Sigmoid colon (tissue), 7 donors: ENCODE measurements around the gene TGIF1. TPM values are rescaled to one million over a fixed set of nuclear protein-coding genes. Genes with fewer than 3 reads are reported as not detected.
"Not testable (repeated sequence)": the region's sequence is repeated elsewhere in the genome, so short reads cannot be mapped to it uniquely, and the experiment has no call there.

Experiments
- DNase-seq: peaks from one replicate; pipeline ENCODE4 v3.0.0-alpha.2; 2019
- H3K27ac ChIP-seq, 4 donors: fragments of 200-600 bp; sonication (generic); one replicate each; pipeline ENCODE4 v1.5.1; 2016 to 2019; ENCODE audit warnings: mild to moderate bottlenecking in 1 of 4
- H3K27me3 ChIP-seq, 3 donors: fragments of 200-600 bp; sonication (generic); one replicate each; pipeline ENCODE4 v1.5.1; 2019; ENCODE audit warnings: mild to moderate bottlenecking in 1 of 3
- H3K36me3 ChIP-seq, 4 donors: fragments of 200-600 bp; sonication (generic); one replicate each; pipeline ENCODE4 v1.5.1; 2016 to 2019
- H3K4me1 ChIP-seq, 4 donors: fragments of 200-600 bp; sonication (generic); one replicate each; pipeline ENCODE4 v1.5.1; 2017 to 2019
- H3K4me3 ChIP-seq, 4 donors: fragments of 200-600 bp; sonication (generic); one replicate each; pipeline ENCODE4 v1.5.1; 2017 to 2019; ENCODE audit warnings: mild to moderate bottlenecking in 2 of 4, moderate library complexity in 1 of 4
- H3K9me3 ChIP-seq, 4 donors: fragments of 200-600 bp in 3 of 4; sonication (generic) in 3 of 4; one replicate each; pipeline versions ENCODE4 v1.5.1 to v1.6.1; 2013 to 2019
- CTCF ChIP-seq, 4 experiments: fragments of 450-650 bp in 3 of 4; fragments of 200-600 bp in 1 of 4; IDR thresholded peaks; one replicate each; pipeline ENCODE4 v1.5.1; 2016 to 2019; ENCODE audit warnings: antibody characterized with exemption in 4 of 4, mild to moderate bottlenecking in 3 of 4, moderate library complexity in 2 of 4
- EP300 ChIP-seq, 4 donors: sonication (generic); formaldehyde crosslinking; IDR thresholded peaks; one replicate each; pipeline ENCODE4 v1.6.1; 2017; ENCODE audit warnings: antibody characterized with exemption in 4 of 4
- POLR2A ChIP-seq, 2 donors: fragments of 450-650 bp; IDR thresholded peaks; one replicate each; pipeline ENCODE4 v1.6.1; 2016; ENCODE audit warnings: antibody characterized with exemption in 2 of 2, mild to moderate bottlenecking in 2 of 2, moderate library complexity in 2 of 2
- POLR2AphosphoS5 ChIP-seq, 4 donors: sonication (generic); formaldehyde crosslinking; IDR thresholded peaks; one replicate each; pipeline ENCODE4 v1.6.1; 2017; ENCODE audit warnings: antibody characterized with exemption in 4 of 4
- WGBS, 2 donors: extraction: QIAGEN DNeasy Blood & Tissue Kit; methylation state at CpG; one replicate each; pipeline ENCODE4 v1.1.7; 2013; 5-methylcytosine and 5-hydroxymethylcytosine counted together
- intact Hi-C: fragments of 100-400 bp; cut with DNase I; formaldehyde crosslinking; loops from one replicate; pipeline ENCODE4 v1.15.1; 2023
- polyA plus RNA-seq, 3 donors: library from polyadenylated mRNA; stranded (reverse); fragments of 200-250 nt; gene quantifications; one replicate each; pipeline ENCODE4 v1.2.3, GENCODE V29; 2013
- total RNA-seq, 4 donors: library from RNA; depleted of rRNA; stranded (reverse); fragments of >200 nt; gene quantifications; one replicate each; pipeline ENCODE4 v1.1.0, GENCODE V29; 2016
- donor health status: healthy with polysubstance abuse.
- donor health status: Bipolar disorder and iron deficiency.
- donor health status: healthy.

The TGIF1 gene
- total and polyA plus RNA-seq, 7 donors = 32.1 to 80.6 (median 49.9) TPM

GRCh38 chr18:3405713-3406112 lies 44.3 kb upstream of the TGIF1 start:
- WGBS, 2 donors = 31 to 34% methylated on average over 3 of the region's 3 CpGs
- Histone ChIP-seq H3K9me3 (peaks cover 0 to 4% (median 0%) of the 10 kb centered on the region in 4 donors), H3K36me3 (no peaks in the 10 kb centered on the region), H3K27me3 (no peaks in the 10 kb centered on the region), H3K4me3 (no peak overlapping the region), H3K4me1 (no peaks in the 10 kb centered on the region), H3K27ac (no peak overlapping the region)
- TF ChIP-seq CTCF (IDR thresholded peaks at IDR 0.05) (no peak), POLR2A (IDR thresholded peaks at IDR 0.05) (no peak), EP300 (IDR thresholded peaks at IDR 0.05) (no peak), POLR2AphosphoS5 (IDR thresholded peaks at IDR 0.05) (no peak)
- no peak for DNase-seq
- intact Hi-C loops = no loop called here

GRCh38 chr18:3408107-3408506 lies 41.9 kb upstream of the TGIF1 start:
- intact Hi-C loops = no loop called here
- H3K27ac ChIP-seq = no peak overlapping the region
- TF ChIP-seq EP300 (IDR thresholded peaks at IDR 0.05) (no peak), POLR2AphosphoS5 (IDR thresholded peaks at IDR 0.05) (no peak), CTCF (IDR thresholded peaks at IDR 0.05) (no peak), POLR2A (IDR thresholded peaks at IDR 0.05) (no peak)
- peaks cover 0 to 3% (median 0%) of the 10 kb centered on the region in 4 donors for H3K9me3 ChIP-seq
- peaks cover 0 to 7% (median 0%) of the 10 kb centered on the region in 3 donors for H3K27me3 ChIP-seq
- no peak for DNase-seq
- no peak overlapping the region for H3K4me3 ChIP-seq
- 96 to 98% methylated on average over 3 of the region's 3 CpGs for whole genome bisulfite sequencing, 2 donors
- H3K36me3 ChIP-seq = no peaks in the 10 kb centered on the region
- no peaks in the 10 kb centered on the region for H3K4me1 ChIP-seq

- DNase-seq = no peak
- no peaks in the 10 kb centered on the region for H3K9me3 ChIP-seq
- no peak overlapping the region for H3K4me3 ChIP-seq
- no peak overlapping the region for H3K27ac ChIP-seq
- H3K4me1 ChIP-seq = no peaks in the 10 kb centered on the region
- intact Hi-C loops = no loop called here
- WGBS, 2 donors = 90 to 95% methylated on average over 7 of the region's 7 CpGs
- H3K36me3 ChIP-seq = no peaks in the 10 kb centered on the region
- peaks cover 0 to 7% (median 0%) of the 10 kb centered on the region in 3 donors for H3K27me3 ChIP-seq
- TF ChIP-seq POLR2AphosphoS5 (IDR thresholded peaks at IDR 0.05) = no peak
Observed at GRCh38 chr18:3409811-3410210, 40.2 kb upstream of the TGIF1 start.

- no peaks in the 10 kb centered on the region for H3K36me3 ChIP-seq
- no peak for DNase-seq
- H3K4me3 ChIP-seq = no peak overlapping the region
- 94 to 96% methylated on average over 3 of the region's 3 CpGs for WGBS, 2 donors
- H3K27ac ChIP-seq = no peak overlapping the region
- TF ChIP-seq EP300 (IDR thresholded peaks at IDR 0.05) (no peak), POLR2A (IDR thresholded peaks at IDR 0.05) (no peak), CTCF (IDR thresholded peaks at IDR 0.05) (no peak), POLR2AphosphoS5 (IDR thresholded peaks at IDR 0.05) (no peak)
- no peaks in the 10 kb centered on the region for H3K9me3 ChIP-seq
- intact Hi-C loops = no loop called here
- peaks cover 0 to 7% (median 0%) of the 10 kb centered on the region in 3 donors for H3K27me3 ChIP-seq
- H3K4me1 ChIP-seq = no peaks in the 10 kb centered on the region
Observed at GRCh38 chr18:3410273-3410672, 39.7 kb upstream of the TGIF1 start.

GRCh38 chr18:3410876-3411275 lies 39.1 kb upstream of the TGIF1 start:
- H3K27ac ChIP-seq, DNase-seq, H3K4me1 ChIP-seq, H3K27me3 ChIP-seq, H3K4me3 ChIP-seq, H3K36me3 ChIP-seq, intact Hi-C loops, H3K9me3 ChIP-seq: not testable (repeated sequence)
- WGBS, 2 donors = 81 to 98% methylated on average over 3 of the region's 3 CpGs

- H3K9me3 ChIP-seq = no peaks in the 10 kb centered on the region
- 84 to 90% methylated on average over 3 of the region's 3 CpGs for WGBS, 2 donors
- TF ChIP-seq EP300 (IDR thresholded peaks at IDR 0.05) (no peak), POLR2A (IDR thresholded peaks at IDR 0.05) (no peak), CTCF (IDR thresholded peaks at IDR 0.05) (no peak), POLR2AphosphoS5 (IDR thresholded peaks at IDR 0.05) (no peak)
- H3K4me1 ChIP-seq = no peaks in the 10 kb centered on the region
- intact Hi-C loops = no loop called here
- peaks cover 0 to 7% (median 0%) of the 10 kb centered on the region in 3 donors for H3K27me3 ChIP-seq
- H3K4me3 ChIP-seq = no peak overlapping the region
- no peak overlapping the region for H3K27ac ChIP-seq
- no peak for DNase-seq
- no peaks in the 10 kb centered on the region for H3K36me3 ChIP-seq
Observed at GRCh38 chr18:3411327-3411726, 38.6 kb upstream of the TGIF1 start.
